ENCODE results near the gene INPP5D. TPM values are rescaled to one million over a fixed set of nuclear protein-coding genes. Genes with fewer than 3 reads are reported as not detected.
"Not testable (repeated sequence)": the region's sequence is repeated elsewhere in the genome, so short reads cannot be mapped to it uniquely, and the experiment has no call there.

The INPP5D gene
- total and polyA plus RNA-seq, 12 donors = 3.4 to 29.4 (median 14.3) TPM

DNA sequence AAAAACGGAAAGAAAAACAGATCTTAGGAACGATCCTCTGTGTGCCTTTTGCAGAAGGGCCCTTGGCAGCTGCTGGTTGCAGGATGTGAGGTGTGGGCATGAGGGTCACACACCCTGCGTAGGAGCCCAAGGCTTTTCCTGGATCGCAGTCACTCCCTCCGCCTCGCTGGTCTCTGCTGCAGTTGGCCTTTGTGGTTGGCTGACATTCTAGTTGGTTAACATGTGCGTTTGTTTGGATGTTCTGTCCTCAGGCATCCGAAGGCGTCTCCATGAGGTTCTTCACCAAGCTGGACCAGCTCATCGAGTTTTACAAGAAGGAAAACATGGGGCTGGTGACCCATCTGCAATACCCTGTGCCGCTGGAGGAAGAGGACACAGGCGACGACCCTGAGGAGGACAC is 61.7 kb downstream of the INPP5D start:
- Histone ChIP-seq H3K4me1 (replicated peaks in 1 of 2) (no peaks in the 10 kb centered on the region), H3K27me3 (peaks cover under 1% of the 10 kb centered on the region), H3K36me3 (replicated peaks in 1 of 2) (no peaks in the 10 kb centered on the region), H3K27ac (no peak overlapping the region), H3K4me3 (no peak overlapping the region), H3K9me3 (replicated peaks in 1 of 3) (no peaks in the 10 kb centered on the region)
- TF ChIP-seq CTCF (IDR thresholded peaks at IDR 0.05) = no peak
- TF ChIP-seq POLR2A (IDR thresholded peaks at IDR 0.05) = no peak
- 68 to 82% (median 73%) methylated on average over 13 of the region's 13 CpGs for WGBS, 4 donors
- no peak for DNase-seq
- intact Hi-C loops (cut with DNase I) = no loop called here

- intact Hi-C loops (cut with DNase I) = no loop called here
- Histone ChIP-seq H3K4me3 (no peak overlapping the region), H3K4me1 (replicated peaks in 1 of 2) (no peaks in the 10 kb centered on the region), H3K27me3 (peaks cover 5% of the 10 kb centered on the region), H3K27ac (no peak overlapping the region), H3K9me3 (replicated peaks in 1 of 3) (no peaks in the 10 kb centered on the region), H3K36me3 (replicated peaks in 1 of 2) (no peaks in the 10 kb centered on the region)
- TF ChIP-seq POLR2A (IDR thresholded peaks at IDR 0.05) = no peak
- no peak for TF ChIP-seq CTCF (IDR thresholded peaks at IDR 0.05)
- DNase-seq = no peak
- 68 to 75% (median 73%) methylated on average over 5 of the region's 5 CpGs for WGBS, 4 donors
These were observed 62.4 kb downstream of the INPP5D start for GRCh38 chr2:233122541-233122940.

GRCh38 chr2:233123576-233123975 is 63.4 kb downstream of the INPP5D start:
- DNase-seq; H3K4me1 ChIP-seq (replicated peaks in 1 of 2); H3K36me3 ChIP-seq (replicated peaks in 1 of 2); H3K4me3 ChIP-seq; H3K27me3 ChIP-seq; H3K9me3 ChIP-seq (replicated peaks in 1 of 3); H3K27ac ChIP-seq; intact Hi-C loops (cut with DNase I): not testable (repeated sequence)
- WGBS, 4 donors = 46 to 82% (median 65%) methylated on average over 2 of the region's 2 CpGs

GRCh38 chr2:233124421-233125080 is 64.4 kb downstream of the INPP5D start:
- 76 to 88% (median 82%) methylated on average over 6 to 21 of the region's 21 CpGs for WGBS, 4 donors
- no peaks in the 10 kb centered on the region for H3K9me3 ChIP-seq (replicated peaks in 1 of 3)
- intact Hi-C loops (cut with DNase I) = no loop called here
- TF ChIP-seq CTCF (IDR thresholded peaks at IDR 0.05) = no peak
- TF ChIP-seq POLR2A (IDR thresholded peaks at IDR 0.05) = no peak
- no peaks in the 10 kb centered on the region for H3K36me3 ChIP-seq (replicated peaks in 1 of 2)
- no peak overlapping the region for H3K4me3 ChIP-seq
- DNase-seq = peak in 3 of 7 donors; percentile 31 to 55 (median 38)
- peak overlapping the region in 1 of 5 donors; percentile 29 for H3K27ac ChIP-seq
- H3K4me1 ChIP-seq (replicated peaks in 1 of 2) = no peaks in the 10 kb centered on the region
- H3K27me3 ChIP-seq = peaks cover 5% of the 10 kb centered on the region

DNA sequence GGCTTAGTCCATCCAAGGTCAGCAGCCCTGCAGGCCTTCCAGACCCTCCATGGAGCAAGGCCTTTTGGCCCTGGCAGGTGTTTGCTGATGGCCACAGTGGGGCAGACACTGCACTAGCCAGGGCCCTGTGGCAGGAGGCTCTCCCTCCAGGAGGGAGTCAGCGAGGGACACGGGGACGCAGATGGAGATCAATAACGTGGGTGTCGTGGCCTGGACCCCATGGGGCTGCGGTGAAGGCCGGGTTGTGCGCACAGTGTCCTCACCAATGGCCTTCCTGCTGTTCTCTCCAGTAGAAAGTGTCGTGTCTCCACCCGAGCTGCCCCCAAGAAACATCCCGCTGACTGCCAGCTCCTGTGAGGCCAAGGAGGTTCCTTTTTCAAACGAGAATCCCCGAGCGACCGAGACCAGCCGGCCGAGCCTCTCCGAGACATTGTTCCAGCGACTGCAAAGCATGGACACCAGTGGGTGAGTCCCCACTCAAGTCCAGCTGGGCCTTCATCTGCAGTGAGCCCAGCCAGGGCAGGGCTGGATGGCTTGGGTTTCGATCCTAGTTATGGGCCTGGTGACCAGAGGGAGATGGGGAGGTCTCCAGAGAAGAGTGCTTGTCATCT is 65.4 kb downstream of the INPP5D start:
- no peaks in the 10 kb centered on the region for H3K36me3 ChIP-seq (replicated peaks in 1 of 2)

More for the DNA sequence above, 65.4 kb downstream of the INPP5D start:
- H3K4me1 ChIP-seq (replicated peaks in 1 of 2) = no peaks in the 10 kb centered on the region
- TF ChIP-seq CTCF (IDR thresholded peaks at IDR 0.05) (no peak), POLR2A (IDR thresholded peaks at IDR 0.05) (no peak)
- H3K9me3 ChIP-seq (replicated peaks in 1 of 3) = no peaks in the 10 kb centered on the region
- no peak overlapping the region for H3K4me3 ChIP-seq
- intact Hi-C loops (cut with DNase I) = no loop called here
- H3K27ac ChIP-seq = no peak overlapping the region
- 90 to 94% (median 93%) methylated on average over 12 to 20 of the region's 20 CpGs for whole genome bisulfite sequencing, 4 donors
- no peak for DNase-seq
- H3K27me3 ChIP-seq = peaks cover 5% of the 10 kb centered on the region
